ENCODE measurements around the gene METRN.

DNA sequence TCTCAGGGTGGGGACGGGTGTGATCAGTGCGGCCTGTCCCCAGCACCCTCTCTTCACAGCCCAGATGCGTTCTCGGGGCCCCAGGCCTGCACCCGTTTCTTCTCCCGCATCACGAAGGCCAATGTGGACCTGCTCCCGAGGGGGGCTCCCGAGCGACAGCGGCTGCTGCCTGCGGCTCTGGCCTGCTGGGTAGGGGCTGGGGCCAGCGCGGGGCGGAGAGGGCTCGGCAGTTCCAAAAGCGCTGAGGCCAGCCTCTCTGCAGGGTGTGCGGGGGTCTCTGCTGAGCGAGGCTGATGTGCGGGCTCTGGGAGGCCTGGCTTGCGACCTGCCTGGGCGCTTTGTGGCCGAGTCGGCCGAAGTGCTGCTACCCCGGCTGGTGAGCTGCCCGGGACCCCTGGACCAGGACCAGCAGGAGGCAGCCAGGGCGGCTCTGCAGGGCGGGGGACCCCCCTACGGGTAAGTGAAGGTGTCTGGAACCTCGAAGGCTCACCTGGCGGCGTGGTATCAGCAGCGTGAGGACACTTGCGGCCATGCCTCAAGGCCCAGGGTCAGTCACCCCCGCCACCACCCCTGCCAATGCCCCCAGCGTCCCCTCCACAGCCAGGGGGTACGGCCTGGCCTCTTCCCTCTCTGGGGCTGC is 50.0 kb downstream of the METRN start:
- TF ChIP-seq, protein P1, sequence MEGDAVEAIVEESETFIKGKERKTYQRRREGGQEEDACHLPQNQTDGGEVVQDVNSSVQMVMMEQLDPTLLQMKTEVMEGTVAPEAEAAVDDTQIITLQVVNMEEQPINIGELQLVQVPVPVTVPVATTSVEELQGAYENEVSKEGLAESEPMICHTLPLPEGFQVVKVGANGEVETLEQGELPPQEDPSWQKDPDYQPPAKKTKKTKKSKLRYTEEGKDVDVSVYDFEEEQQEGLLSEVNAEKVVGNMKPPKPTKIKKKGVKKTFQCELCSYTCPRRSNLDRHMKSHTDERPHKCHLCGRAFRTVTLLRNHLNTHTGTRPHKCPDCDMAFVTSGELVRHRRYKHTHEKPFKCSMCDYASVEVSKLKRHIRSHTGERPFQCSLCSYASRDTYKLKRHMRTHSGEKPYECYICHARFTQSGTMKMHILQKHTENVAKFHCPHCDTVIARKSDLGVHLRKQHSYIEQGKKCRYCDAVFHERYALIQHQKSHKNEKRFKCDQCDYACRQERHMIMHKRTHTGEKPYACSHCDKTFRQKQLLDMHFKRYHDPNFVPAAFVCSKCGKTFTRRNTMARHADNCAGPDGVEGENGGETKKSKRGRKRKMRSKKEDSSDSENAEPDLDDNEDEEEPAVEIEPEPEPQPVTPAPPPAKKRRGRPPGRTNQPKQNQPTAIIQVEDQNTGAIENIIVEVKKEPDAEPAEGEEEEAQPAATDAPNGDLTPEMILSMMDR (IDR thresholded peaks at IDR 0.05) = no peak
- no peak for TF ChIP-seq EZH2 (IDR thresholded peaks at IDR 0.05; ENCODE audit: borderline replicate concordance, insufficient read depth, low read depth, low read length, poor library complexity, severe bottlenecking)
